Measurements from ENCODE around the gene UBQLNL. TPM values are rescaled to one million over a fixed set of nuclear protein-coding genes. Genes with fewer than 3 reads are reported as not detected.

Gene UBQLNL
- total RNA-seq, 2 donors from 2014 or later, result 0.22 TPM; not detected in 1

- Histone ChIP-seq H3K4me1 (no peaks in the 10 kb centered on the region), H3K9me3 (no peaks in the 10 kb centered on the region), H3K9ac (ENCODE audit: low read depth in 2 of 2, low read length in 2 of 2) (no peak overlapping the region), H3K27ac (no peak overlapping the region), H3K4me3 (no peak overlapping the region), H3K27me3 (no peaks in the 10 kb centered on the region), H3K36me3 (no peaks in the 10 kb centered on the region)
- TF ChIP-seq CTCF (IDR thresholded peaks at IDR 0.05), result no peak
- intact Hi-C loops (cut with DNase I), result no loop called here
- no peak for DNase-seq
Measured at GRCh38 chr11:5499671-5500070, 16.8 kb downstream of the UBQLNL start.

- Histone ChIP-seq H3K36me3 (no peaks in the 10 kb centered on the region), H3K27me3 (no peaks in the 10 kb centered on the region), H3K9me3 (no peaks in the 10 kb centered on the region), H3K9ac (ENCODE audit: low read depth in 2 of 2, low read length in 2 of 2) (no peak overlapping the region), H3K4me1 (no peaks in the 10 kb centered on the region), H3K4me3 (no peak overlapping the region), H3K27ac (no peak overlapping the region)
- intact Hi-C loops (cut with DNase I), result no loop called here
- no peak for DNase-seq
- no peak for TF ChIP-seq CTCF (IDR thresholded peaks at IDR 0.05)
Measured at GRCh38 chr11:5489576-5490357, 26.7 kb downstream of the UBQLNL start.

- no peak for DNase-seq
Measured at GRCh38 chr11:5488798-5489399, 27.6 kb downstream of the UBQLNL start.

GRCh38 chr11:5488385-5488784 is 28.1 kb downstream of the UBQLNL start, which contains the start of gene OR52D1:
Gene OR52D1, plus strand, starts transcription at chr11:5488685. Its CDS starts 22 bp downstream, at chr11:5488707.
- TF ChIP-seq CTCF (IDR thresholded peaks at IDR 0.05), result no peak
- H3K4me1 ChIP-seq, result no peaks in the 10 kb centered on the region
- H3K27me3 ChIP-seq, result no peaks in the 10 kb centered on the region
- no peak within 1 kb of the TSS for H3K27ac ChIP-seq
- intact Hi-C loops (cut with DNase I), result no loop called here
- no peaks in the 10 kb centered on the region for H3K9me3 ChIP-seq
- no peaks in the 10 kb centered on the region for H3K36me3 ChIP-seq
- no peak within 1 kb of the TSS for H3K9ac ChIP-seq (ENCODE audit: low read depth in 2 of 2, low read length in 2 of 2)
- H3K4me3 ChIP-seq, result no peak within 1 kb of the TSS
- DNase-seq, result no peak

More at GRCh38 chr11:5488798-5489399, 27.6 kb downstream of the UBQLNL start:
- Histone ChIP-seq H3K27ac (no peak overlapping the region), H3K27me3 (no peaks in the 10 kb centered on the region), H3K36me3 (no peaks in the 10 kb centered on the region), H3K9ac (ENCODE audit: low read depth in 2 of 2, low read length in 2 of 2) (no peak overlapping the region), H3K4me3 (no peak overlapping the region), H3K9me3 (no peaks in the 10 kb centered on the region), H3K4me1 (no peaks in the 10 kb centered on the region)
- intact Hi-C loops (cut with DNase I), result no loop called here
- no peak for TF ChIP-seq CTCF (IDR thresholded peaks at IDR 0.05)

GRCh38 chr11:5486421-5486820 is 30.1 kb downstream of the UBQLNL start:
- H3K36me3 ChIP-seq, result no peaks in the 10 kb centered on the region
- no peaks in the 10 kb centered on the region for H3K9me3 ChIP-seq
- no peaks in the 10 kb centered on the region for H3K4me1 ChIP-seq
- H3K27me3 ChIP-seq, result no peaks in the 10 kb centered on the region
- no peak for TF ChIP-seq CTCF (IDR thresholded peaks at IDR 0.05)
- intact Hi-C loops (cut with DNase I), result no loop called here
- no peak overlapping the region for H3K9ac ChIP-seq (ENCODE audit: low read depth in 2 of 2, low read length in 2 of 2)
- H3K4me3 ChIP-seq, result no peak overlapping the region
- no peak for DNase-seq
- H3K27ac ChIP-seq, result no peak overlapping the region
